HEK293T (cell line): Measurements from ENCODE around the gene DYNC2I2.

ENCODE experiments used
- ARNT ChIP-seq: fragments of 450-650 bp; IDR thresholded peaks from 2 replicates; pipeline ENCODE4 v1.6.1; 2017; ENCODE audit warnings: mild to moderate bottlenecking
- BHLHE40 ChIP-seq: fragments of 450-650 bp; IDR thresholded peaks from 2 replicates; pipeline ENCODE4 v1.6.1; 2016; ENCODE audit warnings: mild to moderate bottlenecking, moderate library complexity, borderline replicate concordance
- ELF4 ChIP-seq: fragments of 450-650 bp; IDR thresholded peaks from 2 replicates; pipeline ENCODE4 v1.6.1; 2017; ENCODE audit warnings: antibody characterized with exemption
- FOXA1 ChIP-seq: fragments of 450-650 bp; IDR thresholded peaks from 2 replicates; pipeline ENCODE4 v1.6.1; 2016; ENCODE audit warnings: mild to moderate bottlenecking
- FOXK2 ChIP-seq: fragments of 450-650 bp; IDR thresholded peaks from 2 replicates; pipeline ENCODE4 v1.6.1; 2016; ENCODE audit warnings: mild to moderate bottlenecking
- HDGF ChIP-seq: fragments of 450-650 bp; IDR thresholded peaks from 2 replicates; pipeline ENCODE4 v1.6.1; 2017; ENCODE audit warnings: antibody characterized with exemption, borderline replicate concordance
- NFRKB ChIP-seq: fragments of 450-650 bp; IDR thresholded peaks from 2 replicates; pipeline ENCODE4 v1.6.1; 2016; ENCODE audit warnings: mild to moderate bottlenecking, moderate library complexity
- SP1 ChIP-seq: fragments of 450-650 bp; IDR thresholded peaks from 2 replicates; pipeline ENCODE4 v1.6.1; 2017

DNA sequence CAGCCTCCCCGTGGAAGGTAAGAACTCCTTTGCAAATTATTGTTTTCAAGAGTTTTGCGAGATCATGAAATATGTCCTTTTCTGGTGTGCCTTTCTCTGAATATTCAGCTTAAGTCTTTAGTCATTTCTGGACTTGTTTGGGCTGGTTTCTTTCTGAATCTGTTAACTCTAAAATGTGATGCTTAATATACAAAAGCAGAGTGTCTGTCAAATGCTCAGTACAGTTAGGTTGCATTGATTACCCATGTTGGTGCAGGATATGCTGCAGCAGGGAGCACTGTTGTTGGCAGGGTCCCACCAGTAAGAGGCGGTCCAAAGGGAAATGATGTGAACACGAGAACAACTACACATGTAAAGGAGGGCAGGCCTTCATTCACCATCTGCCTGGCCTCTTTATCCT is 56.5 kb downstream of the DYNC2I2 start:
- TF ChIP-seq FOXA1: no peak
- no peak for TF ChIP-seq NFRKB
- no peak for TF ChIP-seq BHLHE40
- no peak for TF ChIP-seq FOXK2
- no peak for TF ChIP-seq ARNT
- no peak for TF ChIP-seq ELF4
- TF ChIP-seq HDGF: no peak
- no peak for TF ChIP-seq SP1
